GM18505 (cell line): ENCODE data around the gene CSNK1G1.
"Not testable (repeated sequence)": the region's sequence is repeated elsewhere in the genome, so short reads cannot be mapped to it uniquely, and the experiment has no call there.

Experiments used
- ATAC-seq: cut with Tn5 transposase; IDR thresholded peaks from one replicate; pipeline ENCODE4 v1.9.1; 2021; ENCODE audit not compliant: unreplicated experiment
- POLR2A ChIP-seq: IDR thresholded peaks from 4 replicates; pipeline ENCODE4 v1.6.1; 2011; ENCODE audit warnings: borderline replicate concordance; ENCODE audit not compliant: insufficient read depth, insufficient read length; ENCODE audit errors: extremely low read depth

The CSNK1G1 gene

DNA sequence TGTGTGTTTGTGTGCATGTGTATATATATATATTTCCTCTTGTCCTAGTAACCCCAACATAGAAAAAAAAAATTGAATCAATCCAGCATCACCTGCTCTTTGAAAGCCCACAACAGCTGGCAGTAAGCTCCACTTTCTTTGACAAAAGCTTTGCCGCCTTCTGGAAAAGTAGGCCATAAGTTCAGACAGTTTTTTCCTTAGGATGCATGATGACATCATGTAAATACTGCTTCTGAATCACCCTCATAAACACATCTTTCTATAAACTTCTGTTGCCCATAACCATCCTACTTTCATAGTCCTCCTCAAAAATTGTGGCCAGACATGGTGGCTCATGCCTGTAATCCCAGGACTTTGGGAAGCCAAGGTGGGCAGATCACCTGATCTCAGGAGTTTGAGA is 67.4 kb downstream of the CSNK1G1 start:
- no peak for TF ChIP-seq POLR2A
- ATAC-seq = no peak

DNA sequence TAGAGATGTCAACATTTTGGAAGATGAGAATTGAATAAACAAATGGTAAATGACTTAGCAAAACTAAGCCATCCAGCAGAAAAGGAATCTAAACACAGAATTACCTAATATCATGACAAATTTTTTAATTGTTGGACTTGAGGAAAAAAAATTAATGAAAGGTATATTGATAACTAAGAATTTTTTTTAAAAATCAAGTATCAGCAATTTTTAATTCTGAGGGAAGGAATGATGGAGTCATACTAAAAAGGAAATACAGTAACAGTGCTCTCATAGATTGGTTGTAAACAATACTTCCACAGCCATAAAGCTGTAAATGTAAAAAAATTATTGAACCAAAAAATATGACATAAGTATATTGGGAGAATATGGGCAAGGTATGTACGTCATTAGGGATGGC is 68.0 kb downstream of the CSNK1G1 start:
- no peak for TF ChIP-seq POLR2A
- no peak for ATAC-seq

GRCh38 chr15:64286473-64286872 is 69.5 kb downstream of the CSNK1G1 start:
- TF ChIP-seq POLR2A = no peak
- ATAC-seq = no peak

DNA sequence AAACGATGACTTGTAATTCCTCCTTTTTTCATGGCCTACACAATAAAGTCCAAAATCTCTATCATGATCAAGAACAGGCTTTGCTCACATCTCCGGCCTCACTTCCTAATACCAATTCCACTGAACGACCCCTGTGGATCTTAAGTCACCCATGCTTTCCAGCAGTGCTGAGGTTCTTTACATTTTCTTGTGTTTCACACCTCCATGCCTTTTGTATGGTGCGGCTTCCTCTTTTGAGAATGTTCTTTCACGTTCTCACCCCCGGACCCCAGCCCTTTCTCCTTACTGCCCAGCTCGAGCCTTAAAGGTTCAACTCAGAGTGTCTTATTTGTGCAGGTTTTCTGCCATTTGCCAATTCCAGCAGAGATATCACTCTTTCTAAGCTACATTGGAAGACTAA is 70.1 kb downstream of the CSNK1G1 start:
- ATAC-seq = no peak
- TF ChIP-seq POLR2A = no peak

GRCh38 chr15:64285150-64285549 is 70.8 kb downstream of the CSNK1G1 start:
- ATAC-seq = no peak

DNA sequence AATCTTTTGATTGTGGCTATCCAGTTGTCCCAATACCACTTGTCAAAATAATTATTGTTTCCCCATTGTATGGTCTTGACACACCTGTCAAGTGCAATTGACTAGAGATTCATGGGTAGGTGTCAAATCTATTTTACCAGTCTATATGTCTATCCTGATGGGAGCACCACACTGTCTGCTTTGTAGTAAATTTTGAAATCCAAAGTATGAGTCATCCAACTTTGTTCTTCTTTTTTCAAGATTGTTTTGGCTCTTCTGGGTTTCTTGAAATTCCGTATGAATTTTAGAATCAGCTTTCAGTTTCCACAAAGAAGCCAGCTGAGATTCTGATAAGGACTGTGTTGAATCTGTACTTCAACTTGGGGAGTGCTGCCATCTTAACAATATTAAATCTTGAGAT is 71.9 kb downstream of the CSNK1G1 start:
- no peak for TF ChIP-seq POLR2A
- no peak for ATAC-seq

More at GRCh38 chr15:64285150-64285549, 70.8 kb downstream of the CSNK1G1 start:
- TF ChIP-seq POLR2A = no peak

- no peak for TF ChIP-seq POLR2A
- ATAC-seq = no peak
Observed at GRCh38 chr15:64282701-64283100, 73.3 kb downstream of the CSNK1G1 start.

DNA sequence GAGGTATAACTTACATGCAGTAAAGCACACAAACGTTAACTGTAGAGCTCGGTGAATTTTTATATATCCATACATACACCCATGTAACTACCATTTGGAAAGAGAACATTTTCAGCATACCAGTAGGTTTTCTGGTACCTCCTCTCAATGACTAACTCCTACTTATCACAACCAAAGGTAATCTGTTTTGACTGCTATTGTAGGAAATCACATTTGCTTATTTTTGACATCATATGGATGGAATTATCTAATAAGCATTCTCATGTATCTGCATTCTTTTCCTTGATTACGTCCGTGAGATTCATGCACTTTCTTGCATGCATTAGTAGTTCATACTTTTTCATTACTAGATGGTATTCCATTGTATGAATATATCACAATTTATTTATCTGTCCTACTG is 76.8 kb downstream of the CSNK1G1 start:
- no peak for ATAC-seq
- no peak for TF ChIP-seq POLR2A

DNA sequence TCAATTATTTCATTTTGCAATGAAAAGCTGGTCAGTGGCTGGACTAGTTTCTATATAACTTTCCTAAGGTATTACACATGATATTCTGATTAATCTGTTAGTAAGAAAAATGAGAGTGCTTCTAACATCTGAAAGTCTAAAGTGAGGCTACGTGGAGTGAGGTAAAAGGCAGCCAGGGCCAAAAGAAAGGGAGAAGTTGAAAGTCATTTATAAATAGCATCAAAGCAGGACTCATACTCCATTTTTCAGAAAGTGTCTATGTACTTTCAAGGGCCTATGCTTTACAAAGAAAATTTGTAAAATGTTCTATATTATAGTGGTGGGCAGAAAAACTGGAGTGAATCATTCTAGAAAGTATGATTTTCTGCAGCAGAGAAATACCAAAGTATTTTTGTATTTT is 80.0 kb downstream of the CSNK1G1 start:
- TF ChIP-seq POLR2A = no peak
- no peak for ATAC-seq

DNA sequence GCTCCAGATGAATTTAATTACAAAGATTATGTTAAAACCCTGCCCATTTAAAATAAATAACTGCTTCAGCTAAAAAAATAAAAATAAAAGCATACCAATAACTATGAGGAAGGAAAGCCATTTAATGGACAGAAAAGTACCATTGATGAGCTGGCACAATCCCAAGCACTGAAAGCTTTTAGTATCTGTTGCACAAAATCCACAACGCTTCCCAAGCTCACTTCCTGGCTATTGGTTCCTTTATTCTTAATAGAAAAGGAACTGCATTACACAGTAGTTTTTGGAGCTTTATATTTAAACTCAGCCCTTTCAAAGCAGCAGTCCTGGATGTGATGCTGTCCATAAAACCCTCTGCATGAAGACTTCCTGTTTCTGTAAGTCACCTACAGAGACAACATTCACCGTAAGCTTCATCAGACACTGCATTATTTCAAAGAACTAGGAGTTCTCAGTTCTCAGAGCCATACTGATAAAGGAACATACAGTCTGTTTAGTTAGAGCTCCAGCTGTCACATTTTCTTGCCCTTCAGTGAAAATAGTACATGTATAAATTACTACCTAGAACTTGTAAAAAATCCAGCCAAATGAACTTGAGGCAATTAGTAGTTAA is 81.5 kb downstream of the CSNK1G1 start:
- TF ChIP-seq POLR2A = no peak
- ATAC-seq = no peak

- TF ChIP-seq POLR2A = no peak
- ATAC-seq = no peak
Observed at GRCh38 chr15:64267331-64267973, 88.5 kb downstream of the CSNK1G1 start.

GRCh38 chr15:64265188-64265587 is 90.8 kb downstream of the CSNK1G1 start:
- not testable (repeated sequence) for ATAC-seq

DNA sequence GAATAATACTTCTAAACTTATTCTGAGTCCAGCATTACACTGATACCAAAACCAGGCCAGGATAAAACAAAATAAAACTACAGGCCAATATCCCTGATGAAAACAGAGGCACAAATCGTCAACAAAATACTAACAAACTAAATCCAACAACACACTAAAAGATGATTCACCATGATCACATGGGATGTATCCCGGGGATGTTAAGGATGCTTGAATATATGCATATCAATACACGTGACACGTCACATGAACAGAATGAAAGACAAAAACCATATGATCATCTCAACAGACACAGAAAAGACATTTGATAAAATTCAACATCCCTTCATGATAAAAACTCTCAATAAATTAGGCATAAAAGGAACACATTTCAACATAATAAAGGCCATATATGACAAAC is 91.5 kb downstream of the CSNK1G1 start:
- TF ChIP-seq POLR2A = no peak
- ATAC-seq = no peak

- no peak for TF ChIP-seq POLR2A
- no peak for ATAC-seq
Observed at GRCh38 chr15:64263567-64263966, 92.4 kb downstream of the CSNK1G1 start.

DNA sequence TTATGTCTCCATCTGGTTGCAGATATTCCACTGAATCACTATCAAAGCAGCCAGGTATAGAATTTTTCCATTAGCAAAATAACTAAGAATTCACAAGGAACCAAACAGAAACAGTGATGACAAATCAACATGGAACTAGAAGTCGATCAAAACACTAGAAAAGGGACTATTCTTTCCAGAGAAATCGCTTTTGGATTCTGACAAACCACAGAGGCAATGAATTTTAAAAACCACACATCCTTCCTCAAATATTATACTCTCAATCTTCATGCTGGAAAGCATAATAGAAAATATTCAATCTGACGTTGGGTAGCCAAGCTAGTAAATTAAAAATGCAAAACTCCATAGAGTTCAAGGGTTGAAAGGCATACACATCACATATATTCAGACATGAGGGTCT is 99.9 kb downstream of the CSNK1G1 start:
- no peak for TF ChIP-seq POLR2A
- no peak for ATAC-seq
